Activated gamma-delta T cell treated with Interleukin-2 at 50 U/mL for 16 hours (primary cell): ENCODE measurements around the gene SLC50A1.

Experiments used
- DNase-seq: peaks from one replicate; pipeline ENCODE4 v3.0.0-alpha.2; 2020

SLC50A1 gene

GRCh38 chr1:155172732-155173477 is 37.3 kb downstream of the SLC50A1 start, which contains the start of gene KRTCAP2:
Gene KRTCAP2, minus strand, starts transcription at chr1:155173304. Its CDS starts 80 bp downstream, at chr1:155173224.
- peak; percentile 94 for DNase-seq

- peak; percentile 48 for DNase-seq
Observed at GRCh38 chr1:155173478-155174323, 38.0 kb downstream of the SLC50A1 start, which contains the start of gene TRIM46. Gene TRIM46, plus strand, starts transcription at chr1:155173849. Its CDS starts 118 bp downstream, at chr1:155173967.

- DNase-seq: peak; percentile 44
Observed at GRCh38 chr1:155174324-155175280, 39.0 kb downstream of the SLC50A1 start.

- DNase-seq: no peak
Observed at GRCh38 chr1:155175281-155175926, 39.8 kb downstream of the SLC50A1 start.

- no peak for DNase-seq
Observed at GRCh38 chr1:155175927-155176371, 40.3 kb downstream of the SLC50A1 start.

GRCh38 chr1:155176544-155177071 is 41.0 kb downstream of the SLC50A1 start:
- DNase-seq: peak; percentile 85

- DNase-seq: no peak
Observed at GRCh38 chr1:155177192-155177917, 41.7 kb downstream of the SLC50A1 start.

GRCh38 chr1:155177918-155178281 is 42.2 kb downstream of the SLC50A1 start:
- no peak for DNase-seq

- DNase-seq: no peak
Observed at GRCh38 chr1:155178441-155179111, 42.9 kb downstream of the SLC50A1 start.

GRCh38 chr1:155179112-155180031 is 43.7 kb downstream of the SLC50A1 start:
- DNase-seq: no peak

GRCh38 chr1:155181371-155182051 is 45.9 kb downstream of the SLC50A1 start:
- no peak for DNase-seq

GRCh38 chr1:155182052-155182550 is 46.4 kb downstream of the SLC50A1 start:
- DNase-seq: no peak

GRCh38 chr1:155183775-155184221 is 48.1 kb downstream of the SLC50A1 start:
- no peak for DNase-seq

- DNase-seq: no peak
Observed at GRCh38 chr1:155184351-155184811, 48.7 kb downstream of the SLC50A1 start.

- no peak for DNase-seq
Observed at GRCh38 chr1:155184835-155185782, 49.5 kb downstream of the SLC50A1 start.

GRCh38 chr1:155185783-155186066 is 50.1 kb downstream of the SLC50A1 start:
- no peak for DNase-seq

GRCh38 chr1:155186067-155186793 is 50.6 kb downstream of the SLC50A1 start:
- DNase-seq: no peak
